ENCODE data around the gene MBD6.
"Not testable (repeated sequence)": the region's sequence is repeated elsewhere in the genome, so short reads cannot be mapped to it uniquely, and the experiment has no call there.

MBD6 gene

GRCh38 chr12:57554453-57554852 is 31.8 kb downstream of the MBD6 start:
- H3K36me3 Mint-ChIP-seq, result no peaks in the 10 kb centered on the region
- peaks cover 16% of the 10 kb centered on the region for H3K27me3 Mint-ChIP-seq
- no peak overlapping the region for H3K27ac Mint-ChIP-seq
- no peaks in the 10 kb centered on the region for H3K9me3 Mint-ChIP-seq
- H3K4me3 Mint-ChIP-seq, result no peak overlapping the region
- H3K4me1 Mint-ChIP-seq, result peaks cover 13% of the 10 kb centered on the region
- ATAC-seq, result no peak

- Mint-ChIP-seq H3K4me1 (peaks cover 9% of the 10 kb centered on the region), H3K27ac (no peak overlapping the region), H3K27me3 (peaks cover 16% of the 10 kb centered on the region), H3K36me3 (no peaks in the 10 kb centered on the region), H3K4me3 (no peak overlapping the region), H3K9me3 (no peaks in the 10 kb centered on the region)
- ATAC-seq, result no peak
Measured at GRCh38 chr12:57554897-57555296, 32.3 kb downstream of the MBD6 start.

GRCh38 chr12:57558864-57559263 is 36.2 kb downstream of the MBD6 start:
- H3K36me3 Mint-ChIP-seq, result no peaks in the 10 kb centered on the region
- no peak for ATAC-seq
- H3K27me3 Mint-ChIP-seq, result peaks cover 18% of the 10 kb centered on the region
- H3K4me3 Mint-ChIP-seq, result no peak overlapping the region
- H3K27ac Mint-ChIP-seq, result no peak overlapping the region
- H3K9me3 Mint-ChIP-seq, result no peaks in the 10 kb centered on the region
- H3K4me1 Mint-ChIP-seq, result no peaks in the 10 kb centered on the region

- no peaks in the 10 kb centered on the region for H3K36me3 Mint-ChIP-seq
- no peak overlapping the region for H3K27ac Mint-ChIP-seq
- no peaks in the 10 kb centered on the region for H3K9me3 Mint-ChIP-seq
- peaks cover 31% of the 10 kb centered on the region for H3K27me3 Mint-ChIP-seq
- no peaks in the 10 kb centered on the region for H3K4me1 Mint-ChIP-seq
- no peak for ATAC-seq
- H3K4me3 Mint-ChIP-seq, result no peak overlapping the region
Measured at GRCh38 chr12:57560516-57560915, 37.9 kb downstream of the MBD6 start.

- not testable (repeated sequence) for ATAC-seq, H3K9me3 Mint-ChIP-seq, H3K36me3 Mint-ChIP-seq, H3K27ac Mint-ChIP-seq, H3K4me3 Mint-ChIP-seq, H3K4me1 Mint-ChIP-seq
- H3K27me3 Mint-ChIP-seq, result peaks cover 31% of the 10 kb centered on the region
Measured at GRCh38 chr12:57561117-57561516, 38.5 kb downstream of the MBD6 start.

- no peak overlapping the region for H3K27ac Mint-ChIP-seq
- ATAC-seq, result no peak
- peaks cover 33% of the 10 kb centered on the region for H3K27me3 Mint-ChIP-seq
- no peak overlapping the region for H3K4me3 Mint-ChIP-seq
- no peaks in the 10 kb centered on the region for H3K9me3 Mint-ChIP-seq
- no peaks in the 10 kb centered on the region for H3K36me3 Mint-ChIP-seq
- no peaks in the 10 kb centered on the region for H3K4me1 Mint-ChIP-seq
Measured at GRCh38 chr12:57563358-57563757, 40.7 kb downstream of the MBD6 start.

- H3K4me3 Mint-ChIP-seq, result no peak overlapping the region
- no peak overlapping the region for H3K27ac Mint-ChIP-seq
- no peak for ATAC-seq
- H3K4me1 Mint-ChIP-seq, result no peaks in the 10 kb centered on the region
- no peaks in the 10 kb centered on the region for H3K9me3 Mint-ChIP-seq
- peaks cover 42% of the 10 kb centered on the region for H3K27me3 Mint-ChIP-seq
- no peaks in the 10 kb centered on the region for H3K36me3 Mint-ChIP-seq
Measured at GRCh38 chr12:57564178-57564740, 41.6 kb downstream of the MBD6 start.

GRCh38 chr12:57568838-57569237 is 46.2 kb downstream of the MBD6 start:
- Mint-ChIP-seq H3K4me1 (no peaks in the 10 kb centered on the region), H3K9me3 (no peaks in the 10 kb centered on the region), H3K27ac (no peak overlapping the region), H3K27me3 (peaks cover 33% of the 10 kb centered on the region), H3K36me3 (no peaks in the 10 kb centered on the region), H3K4me3 (no peak overlapping the region)
- no peak for ATAC-seq

- H3K27me3 Mint-ChIP-seq, result peaks cover 23% of the 10 kb centered on the region
- no peaks in the 10 kb centered on the region for H3K9me3 Mint-ChIP-seq
- no peaks in the 10 kb centered on the region for H3K4me1 Mint-ChIP-seq
- no peak overlapping the region for H3K27ac Mint-ChIP-seq
- no peak for ATAC-seq
- no peaks in the 10 kb centered on the region for H3K36me3 Mint-ChIP-seq
- no peak overlapping the region for H3K4me3 Mint-ChIP-seq
Measured at GRCh38 chr12:57569858-57570257, 47.2 kb downstream of the MBD6 start.

- H3K27me3 Mint-ChIP-seq, result peaks cover 18% of the 10 kb centered on the region
- not testable (repeated sequence) for H3K4me3 Mint-ChIP-seq, H3K9me3 Mint-ChIP-seq, H3K36me3 Mint-ChIP-seq, ATAC-seq, H3K4me1 Mint-ChIP-seq, H3K27ac Mint-ChIP-seq
Measured at GRCh38 chr12:57570438-57570837, 47.8 kb downstream of the MBD6 start.

GRCh38 chr12:57571926-57572762 is 49.5 kb downstream of the MBD6 start:
- no peaks in the 10 kb centered on the region for H3K9me3 Mint-ChIP-seq
- ATAC-seq, result no peak
- no peaks in the 10 kb centered on the region for H3K36me3 Mint-ChIP-seq
- no peak overlapping the region for H3K4me3 Mint-ChIP-seq
- no peak overlapping the region for H3K27ac Mint-ChIP-seq
- no peaks in the 10 kb centered on the region for H3K4me1 Mint-ChIP-seq
- peaks cover 18% of the 10 kb centered on the region for H3K27me3 Mint-ChIP-seq

GRCh38 chr12:57574795-57575194 is 52.2 kb downstream of the MBD6 start:
- no peak overlapping the region for H3K27ac Mint-ChIP-seq
- peaks cover 2% of the 10 kb centered on the region for H3K27me3 Mint-ChIP-seq

GRCh38 chr12:57575771-57576612 is 53.4 kb downstream of the MBD6 start:
- no peaks in the 10 kb centered on the region for H3K9me3 Mint-ChIP-seq
- H3K27me3 Mint-ChIP-seq, result peaks cover 8% of the 10 kb centered on the region
- no peak overlapping the region for H3K4me3 Mint-ChIP-seq
- no peaks in the 10 kb centered on the region for H3K36me3 Mint-ChIP-seq
- no peaks in the 10 kb centered on the region for H3K4me1 Mint-ChIP-seq
- H3K27ac Mint-ChIP-seq, result no peak overlapping the region
- no peak for ATAC-seq

More at GRCh38 chr12:57574795-57575194, 52.2 kb downstream of the MBD6 start:
- Mint-ChIP-seq H3K4me3 (no peak overlapping the region), H3K9me3 (no peaks in the 10 kb centered on the region), H3K36me3 (no peaks in the 10 kb centered on the region), H3K4me1 (no peaks in the 10 kb centered on the region)
- ATAC-seq, result no peak

- no peak overlapping the region for H3K27ac Mint-ChIP-seq
- no peak overlapping the region for H3K4me3 Mint-ChIP-seq
- no peak for ATAC-seq
Measured at GRCh38 chr12:57576613-57577160, 54.1 kb downstream of the MBD6 start.

GRCh38 chr12:57577981-57578758 is 55.5 kb downstream of the MBD6 start:
- Mint-ChIP-seq H3K4me1 (peaks cover 3% of the 10 kb centered on the region), H3K4me3 (no peak overlapping the region), H3K27ac (no peak overlapping the region), H3K27me3 (peaks cover 20% of the 10 kb centered on the region), H3K36me3 (no peaks in the 10 kb centered on the region), H3K9me3 (no peaks in the 10 kb centered on the region)
- no peak for ATAC-seq

More at GRCh38 chr12:57576613-57577160, 54.1 kb downstream of the MBD6 start:
- H3K9me3 Mint-ChIP-seq, result no peaks in the 10 kb centered on the region
- H3K4me1 Mint-ChIP-seq, result no peaks in the 10 kb centered on the region
- H3K27me3 Mint-ChIP-seq, result peaks cover 14% of the 10 kb centered on the region
- H3K36me3 Mint-ChIP-seq, result no peaks in the 10 kb centered on the region
